GM12874 (cell line): ENCODE measurements around the gene HCN2.

Experiments
- TF ChIP-seq, protein P1 (sequence below): IDR thresholded peaks from 2 replicates; pipeline ENCODE4 v1.5.1; 2011; ENCODE audit warnings: low read depth, mild to moderate bottlenecking, control low read depth, low read length, moderate library complexity; ENCODE audit not compliant: insufficient read depth

The HCN2 gene

DNA sequence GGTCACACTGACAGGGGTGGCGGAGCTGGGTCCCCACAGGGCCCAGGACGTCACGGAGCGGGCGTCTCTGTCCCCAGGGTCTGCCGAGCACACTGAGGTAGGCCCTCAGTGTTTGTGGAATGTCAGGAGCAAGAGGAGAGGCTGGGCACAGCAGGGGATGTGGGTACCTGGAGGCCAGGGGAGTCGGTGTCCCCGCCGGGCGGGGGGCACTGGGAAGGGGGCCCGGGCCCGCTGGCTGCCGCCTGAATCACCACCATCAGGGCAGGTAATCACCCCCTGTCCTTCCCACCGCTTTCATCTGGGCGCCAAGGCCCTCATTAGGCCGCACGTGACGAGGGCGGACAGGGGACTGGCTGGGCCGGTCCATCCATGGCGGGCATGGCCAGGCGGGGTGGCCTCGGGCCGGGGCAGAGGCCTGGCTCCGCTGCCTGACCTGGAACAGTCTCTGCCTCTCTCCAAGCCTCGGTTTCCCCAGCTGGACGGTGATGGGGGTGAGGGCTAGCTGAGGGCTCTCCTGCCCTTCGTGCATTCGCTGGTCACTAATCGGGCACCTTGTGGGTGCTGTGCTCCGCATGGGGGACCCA, 51.0 kb downstream of the HCN2 start:
- TF ChIP-seq, protein P1, sequence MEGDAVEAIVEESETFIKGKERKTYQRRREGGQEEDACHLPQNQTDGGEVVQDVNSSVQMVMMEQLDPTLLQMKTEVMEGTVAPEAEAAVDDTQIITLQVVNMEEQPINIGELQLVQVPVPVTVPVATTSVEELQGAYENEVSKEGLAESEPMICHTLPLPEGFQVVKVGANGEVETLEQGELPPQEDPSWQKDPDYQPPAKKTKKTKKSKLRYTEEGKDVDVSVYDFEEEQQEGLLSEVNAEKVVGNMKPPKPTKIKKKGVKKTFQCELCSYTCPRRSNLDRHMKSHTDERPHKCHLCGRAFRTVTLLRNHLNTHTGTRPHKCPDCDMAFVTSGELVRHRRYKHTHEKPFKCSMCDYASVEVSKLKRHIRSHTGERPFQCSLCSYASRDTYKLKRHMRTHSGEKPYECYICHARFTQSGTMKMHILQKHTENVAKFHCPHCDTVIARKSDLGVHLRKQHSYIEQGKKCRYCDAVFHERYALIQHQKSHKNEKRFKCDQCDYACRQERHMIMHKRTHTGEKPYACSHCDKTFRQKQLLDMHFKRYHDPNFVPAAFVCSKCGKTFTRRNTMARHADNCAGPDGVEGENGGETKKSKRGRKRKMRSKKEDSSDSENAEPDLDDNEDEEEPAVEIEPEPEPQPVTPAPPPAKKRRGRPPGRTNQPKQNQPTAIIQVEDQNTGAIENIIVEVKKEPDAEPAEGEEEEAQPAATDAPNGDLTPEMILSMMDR, result no peak

DNA sequence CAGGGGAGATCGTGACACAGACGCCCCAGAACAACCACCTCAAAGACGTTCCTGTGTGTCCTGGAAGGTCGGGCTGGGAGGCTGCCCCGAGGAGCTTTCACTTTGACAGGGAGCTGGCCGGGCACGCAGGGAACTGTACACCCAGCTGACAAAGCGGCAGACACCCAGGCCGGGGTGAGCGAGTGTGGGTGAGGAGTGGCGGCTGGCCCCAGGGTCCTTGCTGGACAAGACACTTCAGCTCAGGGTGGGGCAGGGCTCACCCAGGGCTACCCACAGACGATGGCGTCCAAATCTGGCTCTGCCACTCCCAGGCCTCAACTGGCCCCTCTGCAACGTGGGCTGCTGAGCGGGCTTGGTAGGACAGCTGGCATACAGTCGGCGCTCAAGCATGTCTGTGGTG, 52.0 kb downstream of the HCN2 start:
- TF ChIP-seq, protein P1, result no peak

DNA sequence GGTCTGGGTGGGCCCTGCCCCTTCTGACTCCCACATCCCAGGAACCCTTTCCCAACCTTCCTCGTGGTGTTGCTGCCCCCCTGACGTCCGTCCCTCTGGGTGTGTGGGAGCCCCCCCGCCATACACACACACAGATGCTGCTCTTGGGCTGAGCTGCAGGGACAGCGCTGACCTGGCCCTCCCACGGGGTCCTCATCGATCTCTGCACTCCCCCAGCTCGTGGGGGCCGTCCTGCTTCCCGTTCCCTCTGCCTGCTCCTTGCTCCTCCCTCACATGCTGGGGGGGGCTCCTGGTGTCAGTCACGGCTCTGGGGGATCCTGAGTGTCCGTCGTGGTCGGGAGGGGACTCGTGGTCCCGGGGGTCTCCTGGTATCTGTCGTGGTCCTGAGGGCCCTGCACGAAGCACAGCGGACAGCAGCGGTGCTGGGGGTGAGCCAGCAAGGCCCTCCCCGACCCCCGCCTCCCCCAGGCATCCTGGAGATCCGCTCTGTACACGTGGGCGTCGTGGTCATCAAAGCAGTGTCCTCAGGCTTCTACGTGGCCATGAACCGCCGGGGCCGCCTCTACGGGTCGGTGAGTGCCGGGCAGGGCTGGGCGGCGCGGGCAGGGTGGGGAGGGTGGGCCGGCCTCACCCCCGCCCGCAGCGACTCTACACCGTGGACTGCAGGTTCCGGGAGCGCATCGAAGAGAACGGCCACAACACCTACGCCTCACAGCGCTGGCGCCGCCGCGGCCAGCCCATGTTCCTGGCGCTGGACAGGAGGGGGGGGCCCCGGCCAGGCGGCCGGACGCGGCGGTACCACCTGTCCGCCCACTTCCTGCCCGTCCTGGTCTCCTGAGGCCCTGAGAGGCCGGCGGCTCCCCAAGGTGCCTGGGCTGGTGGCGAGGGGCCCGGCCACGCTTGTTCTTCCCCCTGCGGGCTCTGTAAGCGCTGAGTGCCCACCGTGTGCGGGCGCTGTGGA, 53.4 kb downstream of the HCN2 start:
- TF ChIP-seq, protein P1, result no peak

DNA sequence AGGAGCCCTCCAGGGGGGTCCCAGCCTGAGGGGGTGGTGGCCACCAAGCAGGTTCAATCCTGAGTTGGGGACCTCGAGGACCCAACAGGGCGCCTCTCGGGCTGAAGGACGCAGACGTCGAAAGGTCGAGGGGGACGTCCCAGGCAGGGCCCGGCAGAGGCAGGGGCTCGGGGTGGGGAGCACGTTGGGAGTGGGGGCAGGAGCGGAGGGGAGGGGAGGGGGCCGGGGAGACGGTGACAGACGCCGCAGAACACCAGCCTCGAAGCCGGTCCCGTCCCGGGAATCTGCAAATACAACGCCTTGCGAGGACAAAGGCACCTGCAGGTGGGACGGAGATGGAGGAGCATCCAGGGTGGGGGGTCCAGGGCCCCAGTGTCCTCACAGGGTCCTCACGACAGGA, 54.1 kb downstream of the HCN2 start:
- TF ChIP-seq, protein P1, result no peak

DNA sequence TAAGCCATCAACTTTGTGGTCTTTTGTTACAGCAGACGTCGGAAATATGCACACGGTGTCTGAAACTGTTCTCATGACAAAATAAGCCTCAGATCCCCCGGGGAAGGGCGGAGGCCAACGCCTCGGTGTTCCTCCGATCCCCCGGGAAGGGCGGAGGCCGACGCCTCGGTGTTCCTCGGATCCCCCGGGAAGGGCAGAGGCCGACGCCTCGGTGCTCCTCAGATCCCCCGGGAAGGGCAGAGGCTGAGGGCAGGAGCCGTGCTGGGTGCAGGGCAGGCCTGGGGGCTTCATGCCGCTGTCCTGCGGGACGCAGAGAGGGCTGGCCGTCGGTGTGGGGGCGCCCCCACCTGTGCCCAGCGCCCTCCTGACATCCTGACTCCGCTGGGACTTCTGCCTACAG, 54.7 kb downstream of the HCN2 start:
- TF ChIP-seq, protein P1, result no peak

DNA sequence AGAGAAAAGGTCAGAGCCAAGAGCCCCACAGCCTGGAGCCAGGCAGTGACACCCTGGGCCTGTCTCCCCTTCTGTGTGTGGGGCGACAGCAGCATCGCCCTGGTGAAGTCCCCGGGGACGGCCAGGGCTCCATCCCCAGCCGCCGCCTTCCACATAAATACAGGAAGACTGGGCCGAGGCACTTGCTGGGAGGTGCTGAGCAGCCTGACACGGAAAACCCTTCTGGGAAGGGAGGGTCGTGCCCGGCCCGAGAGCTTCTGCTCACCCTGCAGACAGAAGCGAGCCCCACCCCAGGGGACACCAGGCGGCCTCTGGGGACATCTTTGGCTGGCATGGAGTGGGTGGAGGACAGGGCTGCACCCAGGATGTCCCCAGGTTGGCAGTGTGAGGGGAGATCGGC, 55.1 kb downstream of the HCN2 start:
- TF ChIP-seq, protein P1, result no peak

DNA sequence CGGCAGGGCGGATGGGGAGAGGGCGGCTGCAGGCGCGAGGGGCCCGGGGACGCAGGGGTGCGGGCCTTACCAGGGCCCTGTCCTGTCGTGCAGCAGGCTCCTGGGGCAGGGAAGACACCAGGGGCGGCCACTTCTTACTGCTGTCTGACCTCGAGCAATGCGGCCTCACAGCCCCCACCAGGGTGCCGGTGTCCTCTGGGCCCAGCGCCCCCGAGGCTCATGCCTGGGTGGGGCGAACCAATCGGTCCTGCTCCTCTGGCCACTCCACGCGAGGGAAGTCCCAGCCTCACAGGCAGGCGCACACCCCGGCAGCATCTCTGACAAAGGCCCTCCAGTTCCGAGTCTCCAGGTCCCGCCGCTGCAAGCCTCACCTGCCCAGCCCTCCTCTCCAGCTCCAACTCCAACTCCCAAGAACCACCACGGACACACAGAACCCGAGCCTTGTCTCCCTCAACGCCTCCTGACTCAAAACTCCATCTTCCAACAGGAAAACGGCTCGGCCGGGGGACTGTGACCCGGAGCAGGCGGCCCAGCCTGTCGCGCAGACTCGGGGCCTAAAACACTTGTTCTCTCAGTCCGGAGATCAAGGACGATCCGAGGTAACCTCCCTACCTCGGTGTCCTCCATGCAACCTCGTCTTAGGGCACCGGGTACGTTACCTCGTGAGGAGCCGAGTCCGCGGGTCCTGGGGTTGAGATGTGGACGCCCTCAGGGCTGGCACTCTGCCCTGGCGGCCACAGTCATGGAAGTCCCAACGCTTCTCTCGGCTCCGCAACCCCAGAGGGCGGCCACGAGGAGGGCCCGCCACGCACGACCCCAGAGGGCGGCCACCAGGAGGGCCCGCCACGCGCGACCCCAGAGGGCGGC, 56.5 kb downstream of the HCN2 start:
- TF ChIP-seq, protein P1, result no peak
